Coronary artery (tissue), 2 donors: ENCODE measurements around the gene ARID3B.

ENCODE experiments used
- DNase-seq: peaks from one replicate; pipeline ENCODE4 v3.0.0-alpha.2; 2017; ENCODE audit warnings: low spot score
- H3K27ac ChIP-seq, 2 donors: fragments of 200-600 bp; sonication (generic); one replicate each; pipeline ENCODE4 v1.5.1; 2016 to 2019
- H3K4me3 ChIP-seq: fragments of 200-600 bp; sonication (generic); 2 replicates; pipeline ENCODE4 v1.5.1; 2016; ENCODE audit warnings: mild to moderate bottlenecking, moderate library complexity
- CTCF ChIP-seq: fragments of 200-600 bp; sonication (generic); IDR thresholded peaks from one replicate; pipeline ENCODE4 v1.5.1; 2019; ENCODE audit warnings: antibody characterized with exemption

ARID3B gene

GRCh38 chr15:74631408-74631807 lies 90.4 kb downstream of the ARID3B start:
- Histone ChIP-seq H3K4me3 (no peak overlapping the region), H3K27ac (no peak overlapping the region)
- no peak for TF ChIP-seq CTCF
- DNase-seq: no peak

GRCh38 chr15:74631935-74632560 lies 91.0 kb downstream of the ARID3B start:
- Histone ChIP-seq H3K4me3 (no peak overlapping the region), H3K27ac (no peak overlapping the region)
- TF ChIP-seq CTCF: peak; percentile 65
- peak; percentile 74 for DNase-seq

GRCh38 chr15:74632601-74633000 lies 91.6 kb downstream of the ARID3B start:
- Histone ChIP-seq H3K27ac (no peak overlapping the region), H3K4me3 (no peak overlapping the region)
- peak; percentile 64 for DNase-seq
- TF ChIP-seq CTCF: no peak

- TF ChIP-seq CTCF: no peak
- DNase-seq: no peak
- H3K4me3 ChIP-seq: no peak overlapping the region
- no peak overlapping the region for H3K27ac ChIP-seq
Measured at GRCh38 chr15:74633781-74634180, 92.8 kb downstream of the ARID3B start.

- DNase-seq: peak; percentile 66
- TF ChIP-seq CTCF: peak; percentile 64
- Histone ChIP-seq H3K27ac (no peak overlapping the region), H3K4me3 (no peak overlapping the region)
Measured at GRCh38 chr15:74635228-74635627, 94.2 kb downstream of the ARID3B start.

GRCh38 chr15:74636984-74637383 lies 96.0 kb downstream of the ARID3B start:
- no peak for TF ChIP-seq CTCF
- DNase-seq: no peak
- no peak overlapping the region for H3K27ac ChIP-seq
- no peak overlapping the region for H3K4me3 ChIP-seq

- DNase-seq: no peak
- no peak overlapping the region for H3K27ac ChIP-seq
- no peak overlapping the region for H3K4me3 ChIP-seq
- TF ChIP-seq CTCF: no peak
Measured at GRCh38 chr15:74641151-74641550, 100.1 kb downstream of the ARID3B start.
